CD14-positive monocyte (primary cell): ENCODE results near the gene CUL7. TPM values are rescaled to one million over a fixed set of nuclear protein-coding genes. Genes with fewer than 3 reads are reported as not detected.

Source experiments
- DNase-seq, 3 donors: peaks; one replicate each; pipeline ENCODE4 v3.0.0-alpha.2; 2011 to 2022
- H2AFZ ChIP-seq: 2 replicates; pipeline ENCODE4 v1.6.0; 2012; ENCODE audit warnings: mild to moderate bottlenecking, low read depth, low read length, inconsistent platforms; ENCODE audit not compliant: insufficient read depth, poor library complexity, severe bottlenecking
- H3K27ac ChIP-seq, 2 donors: 1 replicate in 1 of 2; 2 replicates in 1 of 2; pipeline ENCODE4 v1.5.1; 2012 to 2013; ENCODE audit warnings: low read length in 2 of 2, control low read depth in 1 of 2, inconsistent platforms in 1 of 2, low read depth in 1 of 2, mild to moderate bottlenecking in 1 of 2
- H3K27me3 ChIP-seq, 2 donors: one replicate each; pipeline versions ENCODE4 v1.6.0 to v1.6.1; 2011 to 2013; ENCODE audit warnings: low read length in 2 of 2; ENCODE audit not compliant: control insufficient read depth in 2 of 2, insufficient read depth in 2 of 2
- H3K36me3 ChIP-seq, 2 donors: replicated peaks in 1 of 2; 1 replicate in 1 of 2; 2 replicates in 1 of 2; pipeline versions ENCODE4 v1.5.1 to v1.6.1; 2012 to 2013; ENCODE audit warnings: low read length in 2 of 2, control low read depth in 1 of 2, inconsistent platforms in 1 of 2, mild to moderate bottlenecking in 1 of 2; ENCODE audit not compliant: insufficient read depth in 2 of 2, control insufficient read depth in 1 of 2
- H3K4me1 ChIP-seq, 2 donors: 1 replicate in 1 of 2; 2 replicates in 1 of 2; pipeline versions ENCODE4 v1.5.1 to v1.6.1; 2012 to 2013; ENCODE audit warnings: low read length in 2 of 2, control low read depth in 1 of 2, inconsistent platforms in 1 of 2, mild to moderate bottlenecking in 1 of 2, moderate library complexity in 1 of 2; ENCODE audit not compliant: insufficient read depth in 2 of 2, control insufficient read depth in 1 of 2
- H3K4me2 ChIP-seq: replicated peaks from 2 replicates; pipeline ENCODE3; 2012; ENCODE audit warnings: low read length, moderate library complexity, mild to moderate bottlenecking; ENCODE audit not compliant: poor library complexity, severe bottlenecking; ENCODE audit errors: extremely low read depth
- H3K4me3 ChIP-seq, 3 experiments: fragments of 200-600 bp in 1 of 3; sonication (generic) in 1 of 3; replicated peaks in 1 of 3; 1 replicate in 2 of 3; 2 replicates in 1 of 3; pipeline ENCODE4 v1.5.1; 2011 to 2013; ENCODE audit warnings: low read length in 3 of 3, mild to moderate bottlenecking in 3 of 3, control low read depth in 2 of 3, low read depth in 2 of 3, inconsistent platforms in 1 of 3, moderate library complexity in 1 of 3
- H3K79me2 ChIP-seq: 2 replicates; pipeline ENCODE4 v1.6.0; 2012; ENCODE audit warnings: mild to moderate bottlenecking, control low read depth, inconsistent platforms, low read length, moderate library complexity; ENCODE audit not compliant: insufficient read depth
- H3K9ac ChIP-seq: 2 replicates; pipeline ENCODE4 v1.6.0; 2017; ENCODE audit warnings: low read length, mild to moderate bottlenecking; ENCODE audit not compliant: insufficient read depth, poor library complexity, severe bottlenecking
- H3K9me3 ChIP-seq, 2 donors: replicated peaks in 1 of 2; 1 replicate in 1 of 2; 2 replicates in 1 of 2; pipeline versions ENCODE4 v1.5.1 to v1.6.1; 2012 to 2013; ENCODE audit warnings: low read length in 2 of 2, control low read depth in 1 of 2; ENCODE audit not compliant: control insufficient read depth in 1 of 2, insufficient read depth in 1 of 2
- H4K20me1 ChIP-seq: 2 replicates; pipeline ENCODE4 v1.6.0; 2012; ENCODE audit warnings: mild to moderate bottlenecking, low read length, control low read depth, moderate library complexity; ENCODE audit not compliant: insufficient read depth
- H3K27ac Mint-ChIP-seq, 7 donors: one replicate each; pipeline ENCODE4 v1.8.0; 2020; ENCODE audit warnings: mild to moderate bottlenecking in 7 of 7, mixed read lengths in 7 of 7, moderate library complexity in 6 of 7, inconsistent platforms in 2 of 7
- H3K27me3 Mint-ChIP-seq, 3 donors: one replicate each; pipeline ENCODE4 v1.8.0; 2021 to 2022; ENCODE audit warnings: low read depth in 3 of 3, mild to moderate bottlenecking in 3 of 3, mixed read lengths in 3 of 3, moderate library complexity in 3 of 3, inconsistent platforms in 1 of 3
- H3K36me3 Mint-ChIP-seq, 2 donors: one replicate each; pipeline ENCODE4 v1.8.0; 2020; ENCODE audit warnings: mixed read lengths in 2 of 2, inconsistent platforms in 1 of 2, mild to moderate bottlenecking in 1 of 2
- H3K4me1 Mint-ChIP-seq: one replicate; pipeline ENCODE4 v1.8.0; 2020; ENCODE audit warnings: mild to moderate bottlenecking, mixed read lengths
- H3K4me3 Mint-ChIP-seq, 2 donors: one replicate each; pipeline ENCODE4 v1.8.0; 2020; ENCODE audit warnings: mild to moderate bottlenecking in 2 of 2, mixed read lengths in 2 of 2, moderate library complexity in 1 of 2
- H3K9me3 Mint-ChIP-seq, 7 donors: one replicate each; pipeline ENCODE4 v1.8.0; 2020 to 2022; ENCODE audit warnings: mixed read lengths in 7 of 7, mild to moderate bottlenecking in 6 of 7, moderate library complexity in 6 of 7, inconsistent platforms in 2 of 7
- CTCF ChIP-seq: fragments of 200-600 bp; IDR thresholded peaks from one replicate; pipeline ENCODE4 v1.8.0; 2022; ENCODE audit warnings: antibody characterized with exemption, mild to moderate bottlenecking
- WGBS: methylation state at CpG from one replicate; pipeline ENCODE4 v1.1.5; 2013; ENCODE audit warnings: missing lambda C conversion rate; ENCODE audit not compliant: insufficient coverage; 5-methylcytosine and 5-hydroxymethylcytosine counted together
- intact Hi-C, 2 donors: fragments of 100-400 bp; cut with micrococcal nuclease; formaldehyde crosslinking; loops; one replicate each; pipeline versions ENCODE4 v1.15.0 to v1.15.1; 2023
- polyA minus RNA-seq: library from RNA; depleted of rRNA, polyadenylated mRNA; stranded (reverse); fragments of >200 nt; gene quantifications from 2 replicates; pipeline ENCODE4 v1.2.3, GENCODE V29; 2012
- polyA plus RNA-seq, 3 donors: library from polyadenylated mRNA; depleted of rRNA in 1 of 3; unstranded in 2 of 3; stranded (reverse) in 1 of 3; fragments of 300-500 nt in 2 of 3; fragments of >200 nt in 1 of 3; fragmentation: Illumina TruSeq in 2 of 3; gene quantifications; 1 replicate in 2 of 3; 2 replicates in 1 of 3; pipeline ENCODE4 v1.2.3, GENCODE V29; 2012 to 2021
- total RNA-seq, 12 experiments: library from RNA in 1 of 12; stranded (reverse) in 1 of 12; fragments of 120-200 nt in 1 of 12; gene quantifications; one replicate each; pipeline ENCODE4 v1.2.4 and lab custom pipeline; 2013 to 2026; ENCODE audit warnings: mixed read lengths in 6 of 12, inconsistent platforms in 1 of 12

CUL7 gene
- total RNA-seq (2013) = 6.3 TPM
- 10 to 100 TPM in 1 of 3 donors, 1 to 10 TPM in 2; 1.2 to 11.6 (median 2.4) TPM for polyA plus RNA-seq
- 5.7 and 8.0 TPM in 2 replicates for polyA minus RNA-seq
- 4.1 to 12.7 (median 7.7) reads per million in 11 experiments for total RNA-seq (lab: John Stamatoyannopoulos, UW)

DNA sequence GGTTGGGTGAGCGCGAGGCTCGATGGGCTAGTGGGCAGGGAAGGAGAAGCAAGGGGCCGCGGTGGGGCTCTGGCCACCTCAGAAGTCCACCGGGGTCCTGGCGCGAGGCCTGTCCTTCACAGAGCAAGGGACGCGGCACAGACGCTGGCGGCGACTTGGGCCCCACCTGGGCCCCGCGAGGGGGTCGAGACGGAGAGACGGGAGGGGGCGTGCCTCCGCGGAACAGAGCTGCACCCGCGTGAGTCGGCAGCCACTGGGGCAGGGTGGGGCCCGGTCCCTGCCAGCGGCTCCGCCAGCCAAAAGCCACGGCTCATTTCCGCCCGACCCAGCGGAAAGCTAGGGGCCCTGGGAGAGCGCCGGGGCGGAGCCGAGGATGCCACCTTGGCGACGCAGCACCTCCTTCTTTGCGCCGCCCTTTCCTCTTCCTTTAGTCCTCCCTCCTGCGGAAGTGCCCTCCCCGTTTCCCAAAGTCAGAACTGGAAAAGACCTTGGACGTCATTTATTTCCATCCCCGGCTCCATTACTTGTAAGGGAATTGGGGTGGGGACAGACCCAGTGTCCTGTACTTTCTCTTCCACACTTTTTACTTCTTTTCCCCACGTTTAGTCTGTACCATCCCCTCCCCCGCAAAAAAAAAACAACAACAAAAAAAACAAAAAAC lies at the start of gene CUL7:
Gene CUL7 (minus strand): TSS at position 307 of the 661 bp plus-strand sequence. CDS start 1,063 bp downstream, outside the sequence.
- Histone ChIP-seq H3K27me3 (no peaks in the 10 kb centered on the region), H4K20me1 (no peaks in the 10 kb centered on the region)
- no peaks in the 10 kb centered on the region for H3K9me3 Mint-ChIP-seq

GRCh38 chr6:43101497-43101896 lies 47.8 kb upstream of the CUL7 start:
- Histone ChIP-seq H3K4me2 (no peak overlapping the region), H3K36me3 (no peaks in the 10 kb centered on the region), H3K9me3 (no peaks in the 10 kb centered on the region), H3K79me2 (no peaks in the 10 kb centered on the region), H3K4me3 (no peak overlapping the region), H4K20me1 (no peaks in the 10 kb centered on the region), H3K27ac (no peak overlapping the region), H3K9ac (no peak overlapping the region), H3K27me3 (no peaks in the 10 kb centered on the region), H3K4me1 (peaks cover 0 to 11% of the 10 kb centered on the region in 2 donors), H2AFZ (no peak overlapping the region)
- Mint-ChIP-seq H3K36me3 (no peaks in the 10 kb centered on the region), H3K9me3 (no peaks in the 10 kb centered on the region), H3K4me1 (peaks cover 8% of the 10 kb centered on the region), H3K27me3 (peaks cover under 1 to 3% (median 1%) of the 10 kb centered on the region in 3 donors), H3K27ac (no peak overlapping the region), H3K4me3 (no peak overlapping the region)
- intact Hi-C loops = no loop called here
- 85% methylated on average over 2 of the region's 4 CpGs for WGBS
- no peak for DNase-seq
- TF ChIP-seq CTCF = no peak

More for the DNA sequence above, at the start of gene CUL7:
- H3K36me3 Mint-ChIP-seq = peaks cover 39 to 50% of the 10 kb centered on the region in 2 donors
- peaks cover 13 to 41% of the 10 kb centered on the region in 2 donors for H3K36me3 ChIP-seq
- peak within 1 kb of the TSS; percentile 89 to 97 for H3K4me3 Mint-ChIP-seq
- H3K79me2 ChIP-seq = peaks cover 14% of the 10 kb centered on the region
- TF ChIP-seq CTCF = no peak
- peak within 1 kb of the TSS; percentile 80 for H3K9ac ChIP-seq
- H2AFZ ChIP-seq = peak within 1 kb of the TSS; percentile 98
- peak; percentile 59 to 82 (median 72) for DNase-seq
- peak within 1 kb of the TSS; percentile 98 for H3K4me2 ChIP-seq
- 0% methylated on average over 30 of the region's 45 CpGs for WGBS
- peak within 1 kb of the TSS; percentile 44 to 86 for H3K27ac ChIP-seq
- H3K4me3 ChIP-seq = peak within 1 kb of the TSS; percentile 66 to 91 (median 85)
- peak within 1 kb of the TSS; percentile 87 to 97 (median 95) for H3K27ac Mint-ChIP-seq
- peaks cover 0 to 2% (median 2%) of the 10 kb centered on the region in 3 donors for H3K27me3 Mint-ChIP-seq
- no peaks in the 10 kb centered on the region for H3K9me3 ChIP-seq
- H3K4me1 ChIP-seq = peaks cover 16 to 29% of the 10 kb centered on the region in 2 donors
- intact Hi-C loops = loop anchor here in 1 of 2 donors (10.0 kb wide), 1 partner anchor 121 kb away; the partner anchor contains the start of gene SRF
- H3K4me1 Mint-ChIP-seq = peaks cover 35% of the 10 kb centered on the region
